GM23338 (cell line): ENCODE data around the gene SNCB. TPM values are rescaled to one million over a fixed set of nuclear protein-coding genes. Genes with fewer than 3 reads are reported as not detected.

Experiments
- ATAC-seq: fragments of 200-7000 bp; cut with Tn5 transposase; 3 replicates; pipeline ENCODE4 v1.9.1; 2020
- DNase-seq: peaks from one replicate; pipeline ENCODE4 v3.0.0-alpha.2; 2015; ENCODE audit warnings: low spot score
- H2AFZ ChIP-seq: fragments of 200-600 bp; sonication (generic); 2 replicates; pipeline ENCODE4 v1.8.0; 2016; ENCODE audit warnings: antibody characterized with exemption, mild to moderate bottlenecking, moderate library complexity
- H3F3A ChIP-seq: fragments of 200-600 bp; sonication (generic); replicated peaks from 2 replicates; pipeline ENCODE4 v1.8.0; 2017; ENCODE audit warnings: antibody characterized with exemption, mixed run types, low read depth
- H3K27ac ChIP-seq: fragments of 200-600 bp; sonication (generic); 2 replicates; pipeline ENCODE4 v1.6.1; 2016; ENCODE audit warnings: low read depth
- H3K27me3 ChIP-seq: fragments of 200-600 bp; sonication (generic); 2 replicates; pipeline ENCODE4 v1.8.0; 2016; ENCODE audit warnings: mild to moderate bottlenecking, mixed run types, moderate library complexity; ENCODE audit not compliant: insufficient read depth
- H3K36me3 ChIP-seq: fragments of 200-600 bp; sonication (generic); 2 replicates; pipeline ENCODE4 v1.8.0; 2016; ENCODE audit warnings: mild to moderate bottlenecking; ENCODE audit not compliant: insufficient read depth
- H3K4me1 ChIP-seq: fragments of 200-600 bp; sonication (generic); 2 replicates; pipeline ENCODE4 v1.8.0; 2016; ENCODE audit warnings: mild to moderate bottlenecking, moderate library complexity; ENCODE audit not compliant: insufficient read depth
- H3K4me2 ChIP-seq: fragments of 200-600 bp; sonication (generic); 2 replicates; pipeline ENCODE4 v1.7.1; 2017; ENCODE audit warnings: mixed run types
- H3K4me3 ChIP-seq: fragments of 200-600 bp; sonication (generic); 2 replicates; pipeline ENCODE4 v1.6.1; 2016; ENCODE audit warnings: mixed run types
- H3K79me2 ChIP-seq: fragments of 200-600 bp; sonication (generic); replicated peaks from 2 replicates; pipeline ENCODE4 v1.8.0; 2017; ENCODE audit warnings: mild to moderate bottlenecking; ENCODE audit not compliant: insufficient read depth
- H3K9me2 ChIP-seq: fragments of 200-600 bp; sonication (generic); 2 replicates; pipeline ENCODE4 v1.8.0; 2017; ENCODE audit not compliant: insufficient read depth
- H4K20me1 ChIP-seq: fragments of 200-600 bp; sonication (generic); replicated peaks from 2 replicates; pipeline ENCODE4 v1.8.0; 2017; ENCODE audit warnings: mild to moderate bottlenecking; ENCODE audit not compliant: insufficient read depth
- H3K27ac Mint-ChIP-seq: 2 replicates; pipeline ENCODE4 v1.8.0; 2020; ENCODE audit warnings: inconsistent platforms, mild to moderate bottlenecking, moderate library complexity, mixed read lengths
- H3K27me3 Mint-ChIP-seq: 3 replicates; pipeline ENCODE4 v1.8.0; 2022; ENCODE audit warnings: low read depth, mild to moderate bottlenecking, moderate library complexity, mixed read lengths, inconsistent platforms; ENCODE audit not compliant: insufficient read depth, poor library complexity
- H3K36me3 Mint-ChIP-seq: 3 replicates; pipeline ENCODE4 v1.8.0; 2021; ENCODE audit warnings: low read depth, mild to moderate bottlenecking, inconsistent platforms, moderate library complexity, mixed read lengths
- H3K4me1 Mint-ChIP-seq: 3 replicates; pipeline ENCODE4 v1.8.0; 2020; ENCODE audit warnings: mild to moderate bottlenecking, inconsistent platforms, mixed read lengths
- H3K4me3 Mint-ChIP-seq: 3 replicates; pipeline ENCODE4 v1.8.0; 2021; ENCODE audit warnings: moderate library complexity, mild to moderate bottlenecking, inconsistent platforms, mixed read lengths
- H3K9me3 Mint-ChIP-seq: 3 replicates; pipeline ENCODE4 v1.8.0; 2020; ENCODE audit warnings: moderate library complexity, mild to moderate bottlenecking, inconsistent platforms, mixed read lengths
- CREB1 ChIP-seq: fragments of 250-450 bp; sonication (Bioruptor Pico); IDR thresholded peaks from 2 replicates; pipeline ENCODE4 v1.5.0; 2020; ENCODE audit warnings: low read depth, mild to moderate bottlenecking, moderate library complexity
- CTCF ChIP-seq, 2 experiments: fragments of 200-600 bp in 1 of 2; sonication (generic) in 1 of 2; conservative IDR thresholded peaks; 2 replicates each; pipeline versions ENCODE4 v1.5.1 to v1.6.1; 2016 to 2017; ENCODE audit warnings: antibody characterized with exemption in 2 of 2, low read depth in 2 of 2, mild to moderate bottlenecking in 2 of 2, moderate library complexity in 1 of 2
- EZH2phosphoT487 ChIP-seq: fragments of 200-600 bp; sonication (generic); IDR thresholded peaks from one replicate; pipeline ENCODE4 v1.8.1; 2018; ENCODE audit warnings: antibody characterized with exemption; ENCODE audit not compliant: unreplicated experiment
- JUNB ChIP-seq: IDR thresholded peaks from one replicate; pipeline ENCODE4 v1.6.1; 2016; ENCODE audit warnings: antibody characterized with exemption; ENCODE audit not compliant: unreplicated experiment
- NANOG ChIP-seq: IDR thresholded peaks from 2 replicates; pipeline ENCODE4 v1.6.1; 2016; ENCODE audit warnings: antibody characterized with exemption, borderline replicate concordance
- POLR2AphosphoS5 ChIP-seq: IDR thresholded peaks from 2 replicates; pipeline ENCODE4 v1.6.1; 2016; ENCODE audit warnings: antibody characterized with exemption, low read depth
- REST ChIP-seq: IDR thresholded peaks from one replicate; pipeline ENCODE4 v1.6.1; 2018; ENCODE audit warnings: antibody characterized with exemption; ENCODE audit not compliant: unreplicated experiment
- STAT1 ChIP-seq: IDR thresholded peaks from one replicate; pipeline ENCODE4 v1.6.1; 2016; ENCODE audit warnings: antibody characterized with exemption; ENCODE audit not compliant: unreplicated experiment
- ZNF114 ChIP-seq: fragments of 250-450 bp; sonication (Bioruptor Pico); IDR thresholded peaks from 2 replicates; pipeline ENCODE4 v1.5.0; 2020; ENCODE audit warnings: mild to moderate bottlenecking, moderate library complexity
- ZNF331 ChIP-seq: fragments of 250-450 bp; sonication (Bioruptor Pico); IDR thresholded peaks from 2 replicates; pipeline ENCODE4 v1.5.0; 2020; ENCODE audit warnings: low read depth, mild to moderate bottlenecking, moderate library complexity
- polyA plus RNA-seq: library from polyadenylated mRNA; unstranded; fragments of >200 nt; fragmentation: Nextera tagmentation; extraction: Ambion mirVana; gene quantifications from 2 replicates; pipeline ENCODE4 v1.2.1, GENCODE V29; 2016
- total RNA-seq: library from RNA; depleted of rRNA; stranded (reverse); fragments of >200 nt; shearing (Covaris generic); gene quantifications from 2 replicates; pipeline ENCODE4 v1.2.3, GENCODE V29; 2014
- TF ChIP-seq, protein P1 (sequence below): IDR thresholded peaks from 2 replicates; pipeline ENCODE4 v1.6.1; 2016; ENCODE audit warnings: antibody characterized with exemption

SNCB gene
- total and polyA plus RNA-seq, 2 experiments from 2014 or later = 3.6 to 13.5 TPM

DNA sequence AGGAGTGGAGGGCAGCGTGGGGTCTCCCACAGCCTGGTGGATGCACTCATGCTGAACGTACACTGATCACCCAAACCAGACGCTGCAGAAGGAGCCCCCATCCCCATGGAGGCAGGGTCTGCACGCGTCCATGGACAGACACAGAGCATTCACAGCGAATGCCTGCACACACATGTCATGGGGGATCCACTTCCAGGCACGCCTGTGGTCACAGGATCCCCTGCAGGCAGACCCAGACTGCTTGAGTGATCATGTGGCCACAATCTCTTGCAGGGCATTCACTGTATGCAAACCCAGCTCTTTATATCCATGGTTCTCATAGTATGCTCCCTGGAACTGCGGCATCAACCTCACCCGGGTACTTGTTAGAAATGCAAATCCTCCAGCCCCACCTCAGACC, 5.4 kb downstream of the SNCB start:
- DNase-seq (no peak), ATAC-seq (no peak)
- H3K4me1 ChIP-seq = peaks cover 7% of the 10 kb centered on the region; the same call in 1 of the 2 replicates
- H3K4me3 Mint-ChIP-seq = no peak overlapping the region
- H2AFZ ChIP-seq = no peak overlapping the region
- H3K27me3 ChIP-seq = peaks cover 33% of the 10 kb centered on the region
- H3K4me3 ChIP-seq = no peak overlapping the region
- no peak overlapping the region for H3K27ac Mint-ChIP-seq
- peaks cover 6% of the 10 kb centered on the region; the same call in 1 of the 2 replicates for H4K20me1 ChIP-seq
- H3K79me2 ChIP-seq = no peaks in the 10 kb centered on the region
- peaks cover 30% of the 10 kb centered on the region for H3K4me1 Mint-ChIP-seq
- H3K27ac ChIP-seq = no peak overlapping the region
- H3K4me2 ChIP-seq = no peak overlapping the region
- TF ChIP-seq CREB1 = no peak
- TF ChIP-seq, protein P1, sequence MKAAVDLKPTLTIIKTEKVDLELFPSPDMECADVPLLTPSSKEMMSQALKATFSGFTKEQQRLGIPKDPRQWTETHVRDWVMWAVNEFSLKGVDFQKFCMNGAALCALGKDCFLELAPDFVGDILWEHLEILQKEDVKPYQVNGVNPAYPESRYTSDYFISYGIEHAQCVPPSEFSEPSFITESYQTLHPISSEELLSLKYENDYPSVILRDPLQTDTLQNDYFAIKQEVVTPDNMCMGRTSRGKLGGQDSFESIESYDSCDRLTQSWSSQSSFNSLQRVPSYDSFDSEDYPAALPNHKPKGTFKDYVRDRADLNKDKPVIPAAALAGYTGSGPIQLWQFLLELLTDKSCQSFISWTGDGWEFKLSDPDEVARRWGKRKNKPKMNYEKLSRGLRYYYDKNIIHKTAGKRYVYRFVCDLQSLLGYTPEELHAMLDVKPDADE = no peak
- TF ChIP-seq REST = no peak
- TF ChIP-seq ZNF331 = no peak
- no peak for TF ChIP-seq JUNB
- TF ChIP-seq NANOG = no peak
- TF ChIP-seq POLR2AphosphoS5 = no peak
- TF ChIP-seq ZNF114 (CRISPR knock-in tag) = no peak
- no peak for TF ChIP-seq EZH2phosphoT487
- no peak for TF ChIP-seq STAT1
- H3K36me3 ChIP-seq = no peaks in the 10 kb centered on the region
- H3K9me2 ChIP-seq = no peaks in the 10 kb centered on the region
- no peaks in the 10 kb centered on the region for H3K36me3 Mint-ChIP-seq
- H3K9me3 Mint-ChIP-seq = no peaks in the 10 kb centered on the region; the same call in 2 of the 3 replicates
- H3K27me3 Mint-ChIP-seq = peaks cover 40% of the 10 kb centered on the region
- H3F3A ChIP-seq = 0 out of 2 replicates have a peak, but pooled peaks cover 5% of the 10 kb centered on the region

DNA sequence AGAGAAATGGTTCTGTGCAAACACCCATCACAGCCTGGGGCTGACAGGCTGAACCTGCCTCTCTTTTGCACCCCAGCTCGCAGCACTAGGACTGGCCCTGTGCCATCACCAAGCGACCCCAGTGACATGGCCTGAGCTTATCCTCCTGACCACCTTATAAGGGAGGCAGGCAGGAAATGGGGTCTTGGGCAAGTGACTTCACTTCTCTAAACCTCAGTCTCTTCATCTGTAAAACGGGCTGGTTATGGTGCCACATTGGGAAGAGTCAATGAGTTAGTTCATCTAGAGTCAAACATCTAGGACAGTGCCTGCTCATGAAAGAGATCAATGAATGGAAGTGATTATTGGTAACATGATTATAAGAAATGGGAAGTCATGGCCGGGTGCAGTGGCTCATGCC, 6.2 kb downstream of the SNCB start:
- H3K9me3 Mint-ChIP-seq = no peaks in the 10 kb centered on the region; the same call in 2 of the 3 replicates

More for the DNA sequence above, 6.2 kb downstream of the SNCB start:
- peaks cover 7% of the 10 kb centered on the region; the same call in 1 of the 2 replicates for H3K4me1 ChIP-seq
- H3K79me2 ChIP-seq = no peaks in the 10 kb centered on the region
- no peak for ATAC-seq
- H3K36me3 ChIP-seq = no peaks in the 10 kb centered on the region
- H3K4me3 ChIP-seq = no peak overlapping the region
- no peak overlapping the region for H2AFZ ChIP-seq
- no peak overlapping the region for H3K27ac ChIP-seq
- Mint-ChIP-seq H3K4me1 (peaks cover 29% of the 10 kb centered on the region), H3K27me3 (peaks cover 40% of the 10 kb centered on the region), H3K27ac (no peak overlapping the region), H3K36me3 (no peaks in the 10 kb centered on the region), H3K4me3 (no peak overlapping the region)
- peaks cover 6% of the 10 kb centered on the region; the same call in 1 of the 2 replicates for H4K20me1 ChIP-seq
- no peak overlapping the region for H3K4me2 ChIP-seq
- 0 out of 2 replicates have a peak, but pooled peaks cover 2% of the 10 kb centered on the region for H3F3A ChIP-seq
- no peak for TF ChIP-seq CREB1
- TF ChIP-seq POLR2AphosphoS5 = no peak
- TF ChIP-seq JUNB = no peak
- TF ChIP-seq ZNF114 (CRISPR knock-in tag) = no peak
- TF ChIP-seq, protein P1 = no peak
- TF ChIP-seq CTCF (conservative IDR thresholded peaks at IDR 0.05; ENCODE audit: low read depth in 2 of 2) = no peak
- no peak for TF ChIP-seq EZH2phosphoT487
- no peak for TF ChIP-seq ZNF331
- no peak for DNase-seq
- H3K27me3 ChIP-seq = peaks cover 32% of the 10 kb centered on the region
- no peaks in the 10 kb centered on the region for H3K9me2 ChIP-seq
